IPS-NIHi7 (cell line): Measurements from ENCODE around the gene NNMT.

Experiments
- DNase-seq: peaks from one replicate; pipeline ENCODE4 v3.0.0; 2012; ENCODE audit warnings: mixed read lengths; ENCODE audit errors: extremely low spot score

The NNMT gene

DNA sequence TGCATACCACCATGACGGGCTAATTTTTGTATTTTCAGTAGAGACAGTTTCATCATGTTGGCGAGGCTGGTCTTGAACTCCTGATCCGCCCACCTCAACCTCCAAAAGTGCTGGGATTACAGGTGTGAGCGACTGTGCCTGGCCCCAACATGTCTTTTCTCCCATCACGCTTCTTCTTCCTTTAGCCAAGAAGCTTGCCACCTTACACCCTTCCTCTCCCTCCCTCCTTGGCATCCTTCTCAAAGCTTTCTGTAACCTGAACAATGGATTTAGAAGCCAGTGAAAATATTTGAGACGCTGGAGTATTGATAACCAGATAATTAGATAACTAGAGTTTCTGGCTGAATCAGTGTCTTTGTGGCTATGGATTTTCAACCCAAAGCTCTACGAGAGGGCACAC, 11.3 kb upstream of the NNMT start:
- no peak for DNase-seq

DNA sequence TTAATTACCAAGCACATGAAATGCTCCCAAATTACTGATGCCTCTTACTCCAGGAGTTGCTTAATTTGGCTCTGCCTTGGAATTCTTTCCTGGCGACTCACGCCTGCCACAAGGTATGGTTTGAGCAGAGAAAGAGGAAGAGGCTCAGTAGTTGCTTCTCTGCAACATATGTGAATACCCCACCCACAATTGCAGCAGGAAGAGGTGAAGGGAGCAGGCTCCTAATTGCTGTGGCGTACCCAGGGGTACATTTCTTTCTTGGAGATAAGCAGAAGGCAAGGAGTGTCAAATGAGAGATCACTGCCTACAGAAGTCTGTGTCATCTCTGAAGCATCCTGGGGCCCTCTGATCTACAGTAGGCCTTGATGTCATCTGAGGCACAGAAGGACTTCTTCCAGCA, 10.6 kb upstream of the NNMT start:
- DNase-seq = no peak

DNA sequence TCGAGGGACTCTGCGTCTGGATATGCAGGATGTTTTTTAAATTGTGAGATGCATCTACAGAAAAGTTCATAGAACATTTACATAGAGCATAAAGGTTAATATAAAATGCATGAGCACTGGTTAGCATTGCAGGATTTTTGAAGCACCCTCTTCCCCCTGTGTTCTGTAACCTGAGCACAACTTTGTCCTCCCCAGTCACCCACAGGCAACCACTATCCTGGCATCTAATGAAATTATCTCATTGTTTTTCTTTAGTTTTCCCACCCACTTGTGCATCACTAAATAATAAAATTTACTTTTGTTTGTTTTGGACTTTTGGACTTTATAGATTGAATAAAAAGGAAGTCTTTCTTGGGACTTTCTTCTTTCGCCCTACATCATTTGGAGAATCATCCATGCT, 10.0 kb upstream of the NNMT start:
- DNase-seq = no peak

- DNase-seq = no peak
These were observed 9.0 kb upstream of the NNMT start for GRCh38 chr11:114287154-114287553.

- no peak for DNase-seq
These were observed 8.1 kb upstream of the NNMT start for GRCh38 chr11:114288136-114288535.

GRCh38 chr11:114289779-114290178, 6.4 kb upstream of the NNMT start:
- DNase-seq = no peak

- no peak for DNase-seq
These were observed 5.5 kb upstream of the NNMT start for GRCh38 chr11:114290503-114291235.

GRCh38 chr11:114291381-114291780, 4.8 kb upstream of the NNMT start:
- DNase-seq = no peak

DNA sequence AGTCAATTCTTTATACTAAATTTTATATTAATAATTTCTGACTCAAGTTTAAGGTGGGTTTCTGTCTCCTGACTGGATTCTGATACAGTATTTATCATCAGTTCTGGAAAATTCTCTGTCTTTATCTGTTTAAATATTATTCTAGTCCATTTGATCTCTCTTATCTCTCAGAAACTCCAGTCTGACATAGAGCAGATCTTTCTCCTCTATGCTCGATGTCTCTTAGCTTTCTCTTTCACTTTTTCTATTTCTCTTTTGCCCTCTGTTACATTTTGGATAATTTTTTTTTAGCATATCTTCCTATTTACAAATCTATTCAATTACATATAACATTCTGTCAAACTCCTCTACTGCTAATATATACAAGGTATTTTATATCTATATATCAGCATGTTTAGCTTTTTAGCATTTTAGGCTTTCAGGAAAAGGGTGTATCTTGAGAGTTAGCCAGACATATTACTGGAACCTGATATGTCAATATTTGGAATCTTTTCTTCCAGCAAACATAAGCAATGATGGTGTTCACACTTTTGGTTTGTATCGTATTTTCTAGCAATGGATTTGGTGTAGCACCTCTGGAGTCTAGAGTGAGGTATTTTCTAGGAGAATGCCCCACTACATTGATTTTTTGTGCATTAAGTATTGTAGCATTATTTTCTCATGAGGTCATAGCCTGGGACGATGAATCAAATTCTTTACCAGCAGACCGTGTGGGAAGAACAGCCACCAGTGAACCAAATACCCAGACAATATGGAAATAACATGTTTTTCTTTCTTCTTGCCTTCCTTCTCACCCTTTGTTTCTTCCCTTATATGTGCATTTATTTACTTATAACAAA, 4.1 kb upstream of the NNMT start:
- no peak for DNase-seq

- DNase-seq = no peak
These were observed 2.9 kb upstream of the NNMT start for GRCh38 chr11:114293201-114293711.

DNA sequence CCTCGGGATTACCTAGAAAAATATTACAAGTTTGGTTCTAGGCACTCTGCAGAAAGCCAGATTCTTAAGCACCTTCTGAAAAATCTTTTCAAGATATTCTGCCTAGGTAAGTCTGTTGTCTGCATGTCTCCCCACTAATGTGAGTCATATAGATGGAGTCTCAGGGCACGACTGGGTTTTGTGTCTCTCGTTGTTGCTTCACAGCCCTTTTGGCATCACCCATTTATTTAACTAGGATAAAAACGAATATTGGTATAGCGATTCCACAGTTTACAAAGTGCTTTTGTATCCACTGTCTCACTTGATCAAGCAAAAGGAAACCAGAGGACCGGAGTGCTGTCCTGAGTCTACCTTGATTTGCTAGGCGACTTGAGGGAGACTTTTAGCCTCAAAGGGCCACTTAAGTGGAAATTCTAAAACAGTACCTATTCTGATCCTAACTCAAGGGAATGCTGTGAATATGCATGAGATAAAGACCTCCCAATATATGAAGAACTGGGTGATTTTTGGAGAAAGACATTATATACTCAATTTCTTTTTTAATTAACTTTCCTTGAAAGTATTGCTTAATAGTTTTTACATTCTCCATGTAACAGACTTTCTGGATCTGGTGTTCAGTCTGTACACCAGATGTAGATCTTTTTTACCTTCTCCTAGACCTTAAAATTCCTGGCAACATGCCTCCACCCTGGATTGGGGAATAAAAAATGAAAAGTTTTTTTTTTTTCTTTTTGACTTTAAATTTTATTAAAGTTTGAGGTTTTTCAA, 590 bp downstream of the NNMT start:
- no peak for DNase-seq

GRCh38 chr11:114297806-114298709, 1.9 kb downstream of the NNMT start:
- no peak for DNase-seq

DNA sequence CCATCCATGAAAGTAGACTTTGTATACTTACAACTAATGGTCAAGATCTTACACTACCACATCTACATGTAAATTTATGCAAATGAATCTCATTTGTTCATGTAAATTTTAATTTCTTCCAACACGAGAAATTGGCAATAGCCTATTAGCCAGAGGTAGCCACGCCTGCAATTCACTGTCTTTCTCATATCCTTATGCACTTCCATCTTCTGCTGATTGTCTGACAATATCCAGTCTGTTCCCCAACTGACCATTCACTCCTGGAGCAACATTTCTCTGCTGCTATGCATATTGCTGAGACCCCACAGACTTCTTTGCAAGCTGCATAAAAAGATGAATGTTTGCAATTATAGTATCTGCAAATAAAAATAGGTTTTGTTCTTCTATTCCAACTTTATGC, 2.5 kb downstream of the NNMT start:
- no peak for DNase-seq

DNA sequence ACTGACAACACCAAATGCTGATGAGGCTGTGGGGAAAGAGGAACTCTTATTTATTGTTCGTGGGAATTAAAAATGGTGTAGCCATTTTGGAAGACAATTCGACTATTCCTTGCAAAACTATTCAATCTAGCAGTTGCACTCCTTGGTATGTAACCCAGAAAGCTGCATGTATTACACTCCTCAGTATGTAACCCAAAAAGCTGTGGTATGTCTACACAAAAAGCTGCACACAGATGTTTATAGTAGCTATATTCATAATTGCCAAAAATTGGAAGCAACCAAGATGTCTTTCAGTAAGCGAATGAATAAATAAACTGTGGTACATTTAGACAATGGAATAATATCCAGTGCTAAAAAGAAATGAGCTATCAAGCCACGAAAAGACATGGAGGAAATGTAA, 4.9 kb downstream of the NNMT start:
- DNase-seq = no peak

DNA sequence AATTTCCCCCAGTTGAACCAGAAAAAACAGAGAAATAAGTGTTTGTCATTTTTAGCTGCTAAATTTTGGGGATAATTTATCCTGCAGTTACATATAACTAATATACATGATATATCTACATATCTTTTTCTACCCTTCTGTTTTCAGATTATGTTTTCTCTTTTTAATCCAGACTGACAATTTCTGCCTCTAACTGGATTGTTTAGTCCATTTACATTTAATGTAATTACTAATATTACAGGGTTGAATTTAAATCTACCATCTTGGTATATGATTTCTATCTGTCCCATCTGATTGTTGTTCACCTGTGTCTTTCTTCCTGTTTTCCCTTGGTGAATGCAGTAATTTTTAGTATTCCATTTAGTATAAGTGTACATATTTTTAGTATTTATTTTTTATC, 5.7 kb downstream of the NNMT start:
- DNase-seq = no peak

DNA sequence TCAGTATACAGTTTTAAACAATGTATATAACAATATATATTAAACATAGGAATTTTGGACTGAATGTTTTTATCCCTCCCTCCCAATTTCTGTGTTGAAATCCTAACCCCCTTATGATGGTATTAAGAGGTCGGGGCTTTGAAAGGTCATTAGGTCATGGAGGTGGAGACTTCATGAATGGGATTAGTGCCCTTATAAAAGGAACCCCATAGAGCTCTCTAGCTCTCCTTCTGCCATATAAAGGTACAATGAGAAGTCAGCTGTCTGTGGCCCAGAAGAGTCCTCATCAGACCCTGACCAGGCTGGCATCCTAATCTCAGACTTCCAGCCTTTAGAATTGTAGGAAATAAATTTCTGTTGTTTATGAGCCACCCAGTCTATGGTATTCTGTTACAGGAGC, 6.5 kb downstream of the NNMT start:
- DNase-seq = no peak

DNA sequence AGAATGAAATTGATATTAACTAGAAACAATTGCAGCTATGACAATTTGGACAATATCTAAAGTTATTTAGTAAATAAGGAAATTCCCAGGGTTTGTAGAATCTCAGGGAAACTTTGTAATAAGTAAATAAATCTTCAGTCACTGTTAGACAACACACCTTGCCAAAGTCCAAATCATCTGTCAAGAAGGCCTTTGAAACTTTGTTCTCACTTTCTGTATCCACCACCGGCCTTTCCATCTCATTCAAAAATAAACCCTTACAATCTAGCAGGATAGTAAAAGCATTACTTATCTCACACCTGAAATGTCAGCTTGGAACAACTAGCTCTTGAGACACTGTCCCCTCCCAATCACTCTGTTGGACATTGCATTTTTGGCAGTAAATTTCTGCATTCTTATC, 7.9 kb downstream of the NNMT start:
- DNase-seq = no peak

- no peak for DNase-seq
These were observed 8.8 kb downstream of the NNMT start for GRCh38 chr11:114304969-114305368.

GRCh38 chr11:114307524-114308203, 11.5 kb downstream of the NNMT start:
- DNase-seq = no peak

- DNase-seq = no peak
These were observed 12.5 kb downstream of the NNMT start for GRCh38 chr11:114308689-114309089.

- DNase-seq = no peak
These were observed 13.3 kb downstream of the NNMT start for GRCh38 chr11:114309517-114309916.
